Suppressor macrophage treated with lipopolysaccharide for 4 hours (primary cell): Measurements from ENCODE around the gene MDC1.
A peak's percentile ranks its signal among the peaks of the same experiment; 100 is the strongest.
"Not testable (repeated sequence)": the region's sequence is repeated elsewhere in the genome, so short reads cannot be mapped to it uniquely, and the experiment has no call there.

Source experiments
- DNase-seq: peaks from one replicate; pipeline ENCODE4 v3.0.0-alpha.2; 2020

MDC1 gene

DNA sequence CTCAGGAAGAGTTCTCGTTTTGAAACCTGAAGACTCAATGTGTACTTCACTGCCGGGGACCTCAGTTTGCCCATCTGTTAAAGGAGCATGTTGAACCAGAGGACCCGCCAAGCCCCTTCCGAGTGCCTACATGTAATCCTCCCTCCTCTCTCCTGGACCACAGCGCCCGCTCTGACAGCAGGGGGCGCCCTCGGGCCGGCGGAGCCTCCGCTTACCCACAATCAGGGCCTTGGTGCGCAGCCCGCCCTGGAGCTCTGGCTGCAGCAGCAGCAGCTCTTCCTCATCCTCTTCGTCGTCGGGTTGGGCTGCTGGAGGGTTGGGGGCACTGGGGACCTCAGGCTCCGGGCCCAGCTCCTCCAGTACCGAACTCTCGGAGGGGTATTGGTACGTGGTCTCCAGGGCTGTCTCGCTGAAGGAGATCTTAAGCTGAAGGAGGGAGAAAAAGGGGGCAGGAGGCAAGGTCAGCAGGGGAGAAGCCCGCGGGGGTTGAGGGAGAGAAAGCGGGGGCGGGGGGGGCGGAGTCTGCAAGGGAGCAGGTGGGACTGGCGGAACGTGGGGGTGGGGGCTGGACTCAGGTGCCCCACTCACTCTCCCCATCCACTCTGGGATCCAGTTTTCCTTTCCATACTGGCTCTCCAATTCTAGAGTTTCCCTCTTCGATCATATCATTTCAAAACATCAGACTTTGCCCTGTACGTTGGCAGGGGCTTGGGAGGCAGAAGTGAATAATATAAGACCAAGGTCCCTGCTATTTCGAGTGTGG lies 37.9 kb downstream of the MDC1 start:
- peak; percentile 89 for DNase-seq

DNA sequence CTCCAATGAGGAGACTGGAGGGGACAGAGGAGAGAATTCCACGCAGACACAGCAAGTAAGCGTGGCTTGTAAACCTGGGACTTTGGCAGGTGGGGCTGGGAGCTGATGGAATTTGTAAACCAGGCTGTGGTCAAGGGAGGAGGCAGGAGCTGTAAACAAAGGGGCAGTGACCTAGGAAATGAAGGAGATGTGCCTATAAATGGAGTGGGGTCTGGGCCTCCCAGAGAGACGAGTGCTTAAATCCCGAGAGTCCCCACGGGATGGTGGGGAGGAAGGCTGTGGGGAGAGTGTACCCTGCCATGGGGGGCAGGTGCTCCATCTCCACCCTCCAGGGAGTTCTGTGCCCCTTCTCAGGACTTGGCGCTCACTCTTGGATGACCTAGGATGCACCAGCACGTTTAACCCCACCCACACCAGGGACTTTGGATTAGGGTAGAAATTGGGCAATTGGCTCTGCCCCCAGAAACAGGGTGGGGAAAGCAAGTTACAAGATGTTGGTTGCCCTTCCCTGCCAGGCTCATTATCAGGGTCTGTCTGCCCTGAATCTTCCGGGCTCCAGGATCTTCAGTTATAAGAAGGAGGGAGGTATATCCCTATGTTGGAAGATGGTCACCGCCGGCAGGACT lies 40.3 kb downstream of the MDC1 start:
- DNase-seq: no peak

DNA sequence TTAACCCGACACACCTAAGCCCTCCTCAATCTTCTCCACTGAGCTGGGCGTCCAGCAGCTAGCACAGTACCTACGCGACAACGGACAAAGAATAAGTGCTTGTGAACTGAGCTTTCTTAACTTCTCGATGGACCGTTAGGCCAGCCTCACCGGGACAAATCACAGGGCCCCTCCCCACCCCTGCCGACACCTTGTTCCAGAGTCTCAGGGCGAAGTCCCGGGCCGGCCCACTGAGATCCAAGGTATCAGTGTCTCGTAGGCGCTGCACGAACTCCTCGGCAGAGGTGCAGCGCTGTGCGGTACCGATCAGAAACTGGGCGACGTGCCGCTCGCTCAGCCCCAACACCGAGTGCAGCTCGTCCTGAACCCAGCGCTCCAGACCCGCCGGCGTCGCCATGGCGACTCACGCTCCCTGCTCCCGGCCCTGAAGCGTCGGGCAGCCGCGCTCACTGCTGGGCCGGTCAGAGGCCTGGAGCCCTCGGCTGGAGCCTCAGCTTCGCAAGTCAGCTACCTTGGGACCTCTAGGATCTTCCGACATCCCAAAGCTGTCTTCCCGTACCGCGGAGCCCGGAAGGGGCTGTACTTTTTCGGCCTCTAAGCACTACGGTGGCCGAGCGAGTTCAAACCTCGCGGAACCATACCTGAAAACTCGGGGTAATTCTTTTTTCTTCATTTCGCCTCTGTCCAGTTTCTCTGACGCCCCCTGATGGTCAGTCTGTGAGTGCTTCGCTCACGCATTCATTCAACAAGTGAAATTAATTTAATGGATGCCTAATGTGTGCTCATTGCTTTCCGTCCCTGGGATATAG lies 44.4 kb downstream of the MDC1 start, which contains the start of gene DHX16:
TSS of gene DHX16 (minus strand) at position 562 of the 809 bp plus-strand sequence. CDS start at position 397, 165 bp downstream.
- peak; percentile 98 for DNase-seq

DNA sequence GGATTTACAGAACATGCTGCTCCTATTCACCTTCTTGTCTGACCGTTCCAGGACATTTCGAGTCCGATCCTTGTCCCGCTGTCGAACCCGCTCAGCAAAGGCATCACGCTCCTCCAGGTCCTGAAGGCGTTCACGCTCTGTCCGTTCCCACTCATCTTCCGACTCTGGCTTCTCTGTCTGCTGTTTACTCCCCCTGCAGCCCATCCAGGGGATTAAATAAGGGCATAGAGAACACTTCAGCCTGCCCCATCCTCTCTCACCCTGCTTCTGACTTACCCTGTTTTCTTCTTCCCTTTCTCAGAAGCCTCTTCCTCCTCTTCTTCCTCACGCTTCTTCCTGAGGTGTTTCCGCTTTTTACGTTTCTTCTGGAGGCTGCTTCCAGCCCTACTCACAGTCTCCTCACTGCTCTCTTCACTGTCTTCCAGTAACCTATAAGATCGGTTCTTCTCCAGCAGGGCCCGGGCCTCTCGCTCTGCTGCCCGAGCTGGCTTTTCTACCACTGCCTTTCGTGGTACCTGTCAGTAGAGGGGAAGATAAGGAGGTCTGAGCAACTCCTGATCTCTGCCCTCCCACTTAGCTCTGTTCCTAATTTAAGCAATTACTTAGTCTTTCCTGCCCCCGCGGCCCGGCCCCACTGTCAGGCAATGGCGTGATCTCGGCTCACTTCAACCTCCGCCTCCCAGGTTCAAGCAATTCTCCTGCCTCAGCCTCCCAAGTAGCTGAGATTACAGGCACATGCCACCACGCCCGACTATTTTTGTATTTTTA lies 46.1 kb downstream of the MDC1 start:
- DNase-seq: no peak

- DNase-seq: peak; percentile 45
Observed at GRCh38 chr6:30666300-30666699, 50.8 kb downstream of the MDC1 start.

GRCh38 chr6:30664994-30665767 lies 51.9 kb downstream of the MDC1 start:
- DNase-seq: no peak

GRCh38 chr6:30657922-30658321 lies 59.2 kb downstream of the MDC1 start:
- DNase-seq: not testable (repeated sequence)

- DNase-seq: no peak
Observed at GRCh38 chr6:30657454-30657853, 59.6 kb downstream of the MDC1 start.

GRCh38 chr6:30656513-30656912 lies 60.6 kb downstream of the MDC1 start:
- DNase-seq: peak; percentile 42

DNA sequence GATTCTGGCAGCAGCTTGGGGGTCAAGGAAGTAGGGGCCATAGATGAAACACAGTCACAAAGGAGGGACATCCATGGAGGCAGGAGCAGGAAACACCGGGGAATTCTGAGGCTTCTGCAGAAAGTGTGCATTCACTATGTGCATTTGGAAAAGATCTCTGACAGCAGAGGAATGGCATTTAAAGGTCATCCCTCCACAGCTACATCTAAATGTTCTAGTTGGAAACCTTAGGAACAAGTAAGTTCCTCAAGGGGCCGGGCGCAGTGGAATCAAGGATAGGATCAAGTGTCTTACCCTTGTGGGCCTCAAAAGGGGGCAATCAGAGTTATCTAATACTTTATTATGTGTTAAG lies 61.4 kb downstream of the MDC1 start:
- no peak for DNase-seq

- DNase-seq: no peak
Observed at GRCh38 chr6:30654798-30655742, 62.0 kb downstream of the MDC1 start.

DNA sequence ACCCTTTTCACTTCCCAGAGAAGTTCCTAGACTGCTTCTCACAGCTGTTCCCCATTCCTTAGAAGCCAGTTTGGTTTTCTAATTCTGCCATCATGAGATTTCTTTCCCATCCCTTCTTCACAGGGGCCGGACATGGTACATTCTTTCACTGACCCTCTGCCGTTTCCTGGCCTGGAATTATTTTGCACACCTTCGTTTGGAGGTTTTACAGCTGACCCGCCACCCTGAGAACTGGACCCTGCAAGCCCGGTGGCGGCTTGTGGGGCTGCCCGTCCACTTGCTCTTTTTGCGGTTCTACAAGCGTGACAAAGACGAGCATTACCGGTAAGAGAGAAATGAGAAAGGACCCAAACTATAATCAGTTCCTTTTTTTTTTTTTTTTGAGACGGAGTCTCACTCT lies 65.9 kb downstream of the MDC1 start:
- DNase-seq: no peak
